IMR-90 (cell line): ENCODE data around the gene ANKFN1.

Source experiments
- BHLHE40 ChIP-seq: fragments of 150-350 bp; IDR thresholded peaks from 2 replicates; pipeline ENCODE4 v1.6.1; 2016; ENCODE audit warnings: mild to moderate bottlenecking, low read depth, low read length
- CEBPB ChIP-seq: IDR thresholded peaks from 2 replicates; pipeline ENCODE4 v1.6.1; 2012; ENCODE audit warnings: low read depth, low read length, improper control_type of control experiment
- CTCF ChIP-seq: conservative IDR thresholded peaks from 2 replicates; pipeline ENCODE4 v1.5.1; 2012; ENCODE audit warnings: mild to moderate bottlenecking, low read depth, low read length, improper control_type of control experiment
- ELK1 ChIP-seq: fragments of 150-350 bp; IDR thresholded peaks from 2 replicates; pipeline ENCODE4 v1.6.1; 2016; ENCODE audit warnings: low read depth, mild to moderate bottlenecking, low read length, moderate library complexity, borderline replicate concordance
- FOS ChIP-seq: fragments of 150-350 bp; IDR thresholded peaks from 2 replicates; pipeline ENCODE4 v1.6.1; 2016; ENCODE audit warnings: low read depth, low read length
- MAFK ChIP-seq: IDR thresholded peaks from 2 replicates; pipeline ENCODE4 v1.6.1; 2012; ENCODE audit warnings: low read depth, low read length, improper control_type of control experiment
- MAZ ChIP-seq: IDR thresholded peaks from 2 replicates; pipeline ENCODE4 v1.6.1; 2012; ENCODE audit warnings: low read depth, mild to moderate bottlenecking, low read length, improper control_type of control experiment, moderate library complexity, borderline replicate concordance
- MXI1 ChIP-seq: IDR thresholded peaks from 2 replicates; pipeline ENCODE4 v1.6.1; 2012; ENCODE audit warnings: low read depth, mild to moderate bottlenecking, low read length, moderate library complexity, borderline replicate concordance
- NFE2L2 ChIP-seq: fragments of 150-350 bp; IDR thresholded peaks from 2 replicates; pipeline ENCODE4 v1.6.1; 2016; ENCODE audit warnings: low read depth, mild to moderate bottlenecking, low read length
- POLR2A ChIP-seq: IDR thresholded peaks from 2 replicates; pipeline ENCODE4 v1.6.1; 2012; ENCODE audit warnings: mild to moderate bottlenecking, low read depth, low read length
- RAD21 ChIP-seq: IDR thresholded peaks from 2 replicates; pipeline ENCODE4 v1.6.1; 2012; ENCODE audit warnings: low read length, improper control_type of control experiment
- RCOR1 ChIP-seq: IDR thresholded peaks from 2 replicates; pipeline ENCODE4 v1.6.1; 2012; ENCODE audit warnings: mild to moderate bottlenecking, low read length, improper control_type of control experiment; ENCODE audit not compliant: insufficient replicate concordance
- RFX5 ChIP-seq: IDR thresholded peaks from 2 replicates; pipeline ENCODE4 v1.8.0; 2012; ENCODE audit warnings: low read depth, mild to moderate bottlenecking, low read length, moderate library complexity
- USF2 ChIP-seq: fragments of 150-350 bp; IDR thresholded peaks from 2 replicates; pipeline ENCODE4 v1.6.1; 2017; ENCODE audit warnings: mild to moderate bottlenecking, antibody characterized with exemption, low read length, low read depth

- TF ChIP-seq RAD21 (no peak), CTCF (no peak), POLR2A (no peak), USF2 (no peak), MAZ (no peak), BHLHE40 (no peak), MXI1 (no peak), RCOR1 (no peak), CEBPB (no peak), RFX5 (no peak), ELK1 (no peak), MAFK (no peak), NFE2L2 (no peak), FOS (no peak)
These were observed 315.6 kb downstream of the ANKFN1 start for GRCh38 chr17:56468840-56469239.
